Superior temporal gyrus (tissue), 1 donor: ENCODE data around the gene KCNK15.

Experiments
- DNase-seq: peaks from one replicate; pipeline ENCODE4 v3.0.0-alpha.2; 2016; ENCODE audit errors: extremely low spot score

KCNK15 gene

DNA sequence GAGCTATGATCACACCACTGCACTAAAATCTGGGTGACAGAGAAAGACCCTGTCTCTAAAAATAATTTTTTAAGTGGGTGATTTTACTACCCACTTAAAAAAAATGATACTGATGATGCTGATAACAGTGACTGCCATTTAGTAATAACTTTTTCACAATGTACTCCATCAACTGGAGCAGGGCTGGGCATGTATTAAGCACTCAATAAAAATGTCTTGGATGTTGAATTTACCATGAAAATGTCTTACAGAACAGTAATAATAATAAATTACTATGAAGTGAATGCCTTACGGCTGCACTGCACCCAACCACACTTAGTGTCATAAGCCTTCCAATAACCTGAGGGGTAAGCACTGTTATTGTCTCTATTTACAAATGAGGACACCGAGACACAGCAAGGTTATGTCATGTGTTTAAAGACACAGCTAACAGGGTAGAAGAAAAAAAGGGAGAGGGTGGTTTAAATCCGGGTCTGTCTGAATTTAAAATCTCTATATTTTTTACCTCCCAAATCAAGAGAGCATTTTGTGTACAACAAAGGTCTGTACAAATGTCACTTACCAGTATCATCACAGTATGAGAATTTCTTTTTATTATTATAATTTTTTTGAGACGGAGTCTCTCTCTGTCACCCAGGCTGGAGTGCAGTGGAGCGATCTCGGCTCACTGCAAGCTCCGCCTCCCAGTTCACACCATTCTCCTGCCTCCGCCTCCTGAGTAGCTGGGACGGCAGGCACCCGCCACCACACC is 43.2 kb downstream of the KCNK15 start:
- DNase-seq = no peak

DNA sequence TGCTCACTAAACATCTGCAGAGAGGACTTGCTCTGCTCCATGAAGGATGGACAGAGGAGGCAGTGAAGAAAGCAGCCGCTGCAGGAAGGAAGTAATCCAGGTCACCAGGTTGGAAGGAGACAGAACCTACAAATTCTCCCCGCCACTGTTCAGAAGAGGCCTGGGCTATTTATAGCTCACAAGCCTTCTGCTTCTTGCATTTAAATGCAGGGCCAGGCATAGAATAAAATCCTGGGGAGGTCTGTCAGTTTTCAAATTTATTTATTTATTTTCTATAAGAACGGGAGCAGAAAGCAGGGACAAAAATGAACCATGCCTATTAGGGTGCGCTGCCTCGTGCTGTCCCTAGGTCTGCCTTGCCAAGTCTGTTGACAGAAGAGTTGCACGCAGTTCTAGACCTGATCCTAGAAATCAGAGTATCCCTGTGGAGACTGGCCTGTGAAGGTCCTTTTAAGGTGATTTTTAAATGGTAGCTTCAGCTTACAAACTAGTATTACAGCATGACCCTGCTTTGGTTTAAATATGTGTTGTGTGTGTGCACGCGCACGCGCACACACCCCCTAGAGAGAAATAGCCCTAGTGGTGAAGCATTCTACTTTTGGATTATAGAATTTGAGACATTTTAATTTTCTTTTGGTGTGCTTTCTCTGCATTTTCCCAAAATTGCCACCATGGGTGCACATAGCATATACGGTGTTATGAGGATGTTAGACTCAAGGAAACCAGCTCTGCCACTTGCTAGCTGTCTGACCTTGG is 45.2 kb downstream of the KCNK15 start:
- peak; percentile 32 for DNase-seq

DNA sequence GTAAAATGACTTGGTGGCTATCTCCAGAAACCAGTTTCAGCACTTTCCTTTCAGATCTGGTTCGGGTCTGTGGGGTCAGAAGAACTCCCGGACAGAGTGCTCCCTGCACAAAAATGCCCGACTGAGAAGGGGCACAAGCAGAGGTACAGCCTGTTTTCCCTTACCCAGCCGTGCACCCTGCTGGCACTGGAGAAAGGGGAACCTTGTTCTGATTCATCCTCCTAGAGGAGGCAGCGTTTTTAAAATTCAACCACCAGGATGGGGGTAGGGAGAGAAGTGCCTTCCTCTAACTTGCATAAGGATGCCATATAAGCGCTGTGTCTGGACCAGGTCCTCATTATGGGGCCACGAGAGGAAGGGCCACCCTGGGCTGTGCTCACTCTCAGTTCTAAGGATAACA is 47.1 kb downstream of the KCNK15 start:
- DNase-seq = no peak

DNA sequence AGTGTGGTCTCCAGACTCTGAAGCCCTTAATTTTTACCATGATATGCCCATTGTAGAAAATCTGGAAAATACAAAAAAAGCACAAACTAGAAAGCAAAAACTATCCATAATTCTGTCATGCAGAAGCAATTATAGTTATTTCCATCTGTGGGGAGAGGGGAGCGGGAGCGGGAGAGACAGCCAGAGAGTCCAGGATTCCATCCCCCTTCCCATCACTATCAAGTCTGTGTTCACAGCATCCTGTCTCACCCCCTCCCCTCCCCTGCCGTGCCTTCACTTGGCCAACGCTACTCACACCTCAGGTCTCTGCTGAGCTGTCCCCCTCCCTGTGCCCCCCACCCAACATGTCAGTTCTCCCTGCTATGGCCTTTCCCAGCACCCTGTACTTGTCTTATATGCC is 50.2 kb downstream of the KCNK15 start:
- no peak for DNase-seq

DNA sequence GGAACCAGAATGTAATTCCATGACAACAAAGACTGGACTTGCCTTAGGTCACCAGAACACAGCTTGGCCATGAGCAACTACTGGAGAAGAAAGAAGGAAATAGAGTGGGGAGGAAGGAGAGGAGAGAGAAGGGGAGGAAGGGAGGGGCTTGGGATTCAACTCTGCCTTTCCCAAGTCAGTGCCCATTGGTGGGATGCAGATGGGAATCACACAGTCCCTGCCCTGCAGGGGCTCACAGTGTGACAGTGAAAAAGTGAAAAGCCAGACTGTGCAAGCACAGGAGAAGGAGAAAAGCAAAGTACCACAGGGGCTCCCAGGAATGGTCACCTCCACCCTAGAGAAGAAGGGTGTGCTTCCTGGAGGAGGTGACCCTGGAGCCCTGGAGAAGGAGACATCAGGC is 50.6 kb downstream of the KCNK15 start:
- DNase-seq = no peak

DNA sequence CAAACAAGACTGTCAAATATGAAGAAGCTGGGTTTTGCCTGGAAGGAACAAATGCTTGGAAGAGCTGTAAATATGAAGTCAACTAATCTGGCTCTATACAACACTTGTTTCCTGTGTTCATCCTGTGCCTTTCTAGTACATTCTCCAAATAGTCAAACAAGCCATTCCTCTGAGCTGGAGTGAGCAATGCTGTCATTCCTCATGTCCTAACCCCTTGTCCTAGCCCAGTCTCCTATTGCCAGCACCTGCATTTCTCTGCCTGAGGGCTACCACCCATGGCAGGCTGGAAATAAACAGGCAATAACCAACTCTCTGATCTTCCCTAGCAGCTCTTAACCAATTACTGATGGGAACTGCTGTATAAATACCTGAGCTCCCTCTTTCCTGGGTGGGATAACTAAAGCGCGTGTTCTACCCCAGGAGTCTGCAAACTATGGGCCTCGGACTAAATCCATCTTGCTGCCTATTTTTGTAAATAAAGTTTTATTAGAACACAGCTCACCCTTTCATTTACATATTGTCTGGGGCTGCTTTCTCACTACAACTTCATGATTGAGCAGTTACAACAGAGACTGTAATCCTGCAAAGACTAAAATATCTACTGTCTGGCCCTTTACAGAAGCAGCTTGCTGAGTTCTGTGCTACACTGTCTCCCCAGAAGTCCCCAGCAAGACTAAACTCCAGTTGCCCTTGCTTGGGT is 51.2 kb downstream of the KCNK15 start:
- no peak for DNase-seq

DNA sequence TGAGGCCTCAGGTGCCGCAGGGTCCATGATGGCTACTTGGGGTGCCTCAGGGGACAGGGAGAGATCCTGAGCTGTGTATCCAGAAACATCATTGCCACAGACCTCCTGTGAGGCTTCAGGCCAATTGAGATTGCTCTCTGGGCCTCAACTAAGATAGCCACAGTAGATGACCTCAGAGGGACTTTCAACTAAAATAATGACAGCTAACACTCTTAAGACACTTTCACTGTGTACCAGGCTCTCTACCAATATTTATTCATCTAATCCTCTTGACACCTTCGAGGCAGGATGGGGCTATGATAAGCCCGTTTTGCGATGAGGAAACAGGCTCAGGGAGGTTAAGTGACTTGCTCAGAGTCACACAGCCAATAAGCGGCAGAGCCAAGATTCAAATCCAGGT is 54.0 kb downstream of the KCNK15 start:
- DNase-seq = no peak

DNA sequence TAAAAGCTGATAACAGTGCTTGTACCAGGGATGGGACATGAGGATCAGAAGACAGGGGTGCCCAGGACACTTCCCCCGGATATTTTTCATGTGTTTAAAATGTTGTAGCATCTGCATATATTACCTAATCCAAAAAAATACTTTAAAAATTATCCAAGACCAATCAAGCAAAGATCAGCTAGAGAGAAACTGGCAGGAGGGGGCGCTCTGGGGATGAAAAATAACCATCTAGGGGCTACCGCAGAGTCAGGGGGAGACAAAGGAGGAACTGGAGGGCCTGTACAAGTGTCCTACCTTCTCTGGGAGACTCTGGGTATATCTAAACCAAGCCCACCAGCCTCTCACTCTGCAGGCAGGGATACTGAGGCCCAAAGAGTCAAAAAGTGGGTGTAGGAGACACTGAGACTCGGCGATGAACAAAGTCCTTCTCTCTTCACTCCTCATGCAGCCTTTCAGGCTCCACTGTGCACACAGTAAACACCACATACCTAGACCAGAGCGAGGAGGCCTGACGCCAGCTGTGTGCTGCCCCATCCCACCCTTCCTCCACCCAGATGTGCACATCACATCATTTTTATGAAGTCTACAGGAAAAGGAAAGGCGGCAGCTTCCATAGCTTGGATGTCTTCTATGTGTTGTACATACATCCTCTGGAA is 54.9 kb downstream of the KCNK15 start:
- no peak for DNase-seq
